IPS-NIHi11 (cell line): ENCODE data around the gene BLID.

Experiments used
- DNase-seq: peaks from one replicate; pipeline ENCODE4 v3.0.0; 2012; ENCODE audit warnings: mixed read lengths, low spot score

The BLID gene

GRCh38 chr11:122105044-122105758, 10.8 kb downstream of the BLID start:
- peak; percentile 22 for DNase-seq

- DNase-seq = no peak
Measured at GRCh38 chr11:122104341-122104740, 11.7 kb downstream of the BLID start.

- no peak for DNase-seq
Measured at GRCh38 chr11:122103726-122104125, 12.3 kb downstream of the BLID start.

GRCh38 chr11:122103321-122103720, 12.7 kb downstream of the BLID start:
- DNase-seq = no peak

GRCh38 chr11:122102426-122102825, 13.6 kb downstream of the BLID start:
- DNase-seq = no peak

- peak; percentile 71 for DNase-seq
Measured at GRCh38 chr11:122101625-122102291, 14.3 kb downstream of the BLID start.

- DNase-seq = no peak
Measured at GRCh38 chr11:122100756-122101080, 15.3 kb downstream of the BLID start.

- DNase-seq = peak; percentile 22
Measured at GRCh38 chr11:122100037-122100755, 15.8 kb downstream of the BLID start.

- no peak for DNase-seq
Measured at GRCh38 chr11:122099374-122100036, 16.5 kb downstream of the BLID start.

- no peak for DNase-seq
Measured at GRCh38 chr11:122098261-122098980, 17.6 kb downstream of the BLID start.

- DNase-seq = no peak
Measured at GRCh38 chr11:122097419-122098001, 18.5 kb downstream of the BLID start.

GRCh38 chr11:122096272-122097112, 19.5 kb downstream of the BLID start:
- no peak for DNase-seq

- DNase-seq = no peak
Measured at GRCh38 chr11:122095681-122096262, 20.2 kb downstream of the BLID start.

GRCh38 chr11:122094836-122095235, 21.2 kb downstream of the BLID start:
- DNase-seq = no peak

- no peak for DNase-seq
Measured at GRCh38 chr11:122093731-122094275, 22.2 kb downstream of the BLID start.

- no peak for DNase-seq
Measured at GRCh38 chr11:122091835-122092234, 24.2 kb downstream of the BLID start.

GRCh38 chr11:122089111-122089510, 26.9 kb downstream of the BLID start:
- DNase-seq = no peak

- DNase-seq = no peak
Measured at GRCh38 chr11:122085712-122086111, 30.3 kb downstream of the BLID start.

- DNase-seq = no peak
Measured at GRCh38 chr11:122085264-122085663, 30.8 kb downstream of the BLID start.

GRCh38 chr11:122082205-122082604, 33.8 kb downstream of the BLID start:
- DNase-seq = no peak
